Astrocyte (in vitro differentiated cells and primary cell): ENCODE data around the gene PLA2G4F. TPM values are rescaled to one million over a fixed set of nuclear protein-coding genes. Genes with fewer than 3 reads are reported as not detected.

ENCODE experiments used
- DNase-seq: peaks from one replicate; pipeline ENCODE4 v3.0.0-alpha.2; 2010; ENCODE audit warnings: low read depth
- FAIRE-seq: peaks from 2 replicates; lab custom pipeline; 2011; peaks lifted over from hg19 to GRCh38; lab: Jason Lieb, UNC
- H2AFZ ChIP-seq: 2 replicates; pipeline ENCODE4 v1.6.0; 2012; ENCODE audit warnings: low read depth, low read length, inconsistent platforms
- H3K27ac ChIP-seq: 2 replicates; pipeline ENCODE4 v1.5.1; 2011; ENCODE audit warnings: low read depth, low read length, inconsistent platforms
- H3K27me3 ChIP-seq: 2 replicates; pipeline ENCODE4 v1.6.0; 2011; ENCODE audit warnings: low read length, inconsistent platforms; ENCODE audit not compliant: insufficient read depth
- H3K36me3 ChIP-seq: 2 replicates; pipeline ENCODE4 v1.5.1; 2011; ENCODE audit warnings: low read length, inconsistent platforms; ENCODE audit not compliant: insufficient read depth
- H3K4me1 ChIP-seq: 2 replicates; pipeline ENCODE4 v1.5.1; 2011; ENCODE audit warnings: low read length, inconsistent platforms; ENCODE audit not compliant: insufficient read depth
- H3K4me2 ChIP-seq: 2 replicates; pipeline ENCODE4 v1.6.0; 2012; ENCODE audit warnings: low read length, inconsistent platforms
- H3K4me3 ChIP-seq: 2 replicates; pipeline ENCODE4 v1.5.1; 2011; ENCODE audit warnings: low read depth, mild to moderate bottlenecking, low read length, inconsistent platforms; ENCODE audit not compliant: insufficient read depth
- H3K79me2 ChIP-seq: 2 replicates; pipeline ENCODE4 v1.6.0; 2012; ENCODE audit warnings: mild to moderate bottlenecking, low read length, inconsistent platforms; ENCODE audit not compliant: insufficient read depth
- H3K9ac ChIP-seq: 2 replicates; pipeline ENCODE4 v1.6.0; 2012; ENCODE audit warnings: mild to moderate bottlenecking, low read length, inconsistent platforms
- H3K9me3 ChIP-seq: 2 replicates; pipeline ENCODE4 v1.5.1; 2012; ENCODE audit warnings: low read depth, mild to moderate bottlenecking, low read length, inconsistent platforms; ENCODE audit not compliant: insufficient read depth
- H4K20me1 ChIP-seq: 2 replicates; pipeline ENCODE4 v1.6.0; 2012; ENCODE audit warnings: low read length, inconsistent platforms; ENCODE audit not compliant: insufficient read depth
- H3K27ac Mint-ChIP-seq: one replicate; pipeline ENCODE4 v1.8.0; 2021; ENCODE audit warnings: mild to moderate bottlenecking, mixed read lengths; ENCODE audit not compliant: unreplicated experiment
- H3K27me3 Mint-ChIP-seq: one replicate; pipeline ENCODE4 v1.8.0; 2021; ENCODE audit warnings: low read depth, mixed read lengths; ENCODE audit not compliant: unreplicated experiment
- H3K36me3 Mint-ChIP-seq: one replicate; pipeline ENCODE4 v1.8.0; 2021; ENCODE audit warnings: low read depth, mixed read lengths; ENCODE audit not compliant: unreplicated experiment
- H3K4me1 Mint-ChIP-seq: one replicate; pipeline ENCODE4 v1.8.0; 2021; ENCODE audit warnings: low read depth, mixed read lengths; ENCODE audit not compliant: unreplicated experiment
- H3K4me3 Mint-ChIP-seq: one replicate; pipeline ENCODE4 v1.8.0; 2021; ENCODE audit warnings: mild to moderate bottlenecking, moderate library complexity, mixed read lengths; ENCODE audit not compliant: unreplicated experiment
- H3K9me3 Mint-ChIP-seq: one replicate; pipeline ENCODE4 v1.8.0; 2021; ENCODE audit warnings: mild to moderate bottlenecking, mixed read lengths; ENCODE audit not compliant: unreplicated experiment
- EZH2 ChIP-seq: IDR thresholded peaks from 2 replicates; pipeline ENCODE4 v1.6.1; 2012; ENCODE audit warnings: mild to moderate bottlenecking, low read length, inconsistent platforms; ENCODE audit not compliant: insufficient read depth
- total RNA-seq: library from RNA; stranded (reverse); gene quantifications from 2 replicates; pipeline ENCODE4 v1.2.1, GENCODE V29; 2021
- TF ChIP-seq, protein P1 (sequence below): IDR thresholded peaks from 2 replicates; pipeline ENCODE4 v1.5.1; 2011; ENCODE audit warnings: low read depth, mild to moderate bottlenecking, inconsistent platforms, low read length, moderate library complexity; ENCODE audit not compliant: insufficient read depth

Gene PLA2G4F
- total RNA-seq, 1 donor from 2014 or later = 0.30 TPM

DNA sequence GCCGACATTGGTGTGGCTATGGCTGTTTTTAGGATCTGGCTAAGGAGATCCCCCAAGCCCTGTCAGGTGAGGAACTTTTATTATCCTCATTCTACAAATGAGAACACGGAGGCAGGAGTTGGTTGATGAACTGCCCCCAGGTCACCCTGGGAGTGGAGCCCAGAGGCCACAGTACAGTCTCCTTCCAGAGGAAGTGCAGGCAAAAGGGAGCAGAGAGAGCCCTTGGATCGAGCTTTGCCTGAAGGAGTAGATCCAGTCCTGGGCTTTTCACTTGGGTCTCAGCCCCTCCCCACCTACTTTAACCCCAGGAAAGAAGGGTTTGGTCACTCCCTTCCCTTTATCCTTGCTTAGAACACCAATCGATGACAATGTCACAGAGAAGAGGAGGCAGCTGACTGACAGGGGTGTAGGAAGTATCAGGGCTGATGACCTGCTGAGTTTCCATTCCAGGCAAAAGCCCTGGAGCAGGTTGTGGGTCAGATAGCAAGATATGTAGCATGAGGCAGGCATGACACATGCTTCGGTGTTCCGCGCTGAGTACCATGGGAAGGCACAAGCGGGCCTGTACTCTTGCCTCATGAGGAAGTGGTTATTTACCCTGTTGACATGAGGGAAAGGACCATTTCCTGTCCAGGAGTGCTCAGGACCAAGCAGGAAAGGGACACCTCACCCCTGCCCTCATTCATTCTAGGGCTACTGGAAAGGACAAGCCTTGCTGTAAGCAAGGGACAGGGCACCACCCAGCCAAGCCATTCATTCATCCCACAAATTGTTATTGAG is 56.2 kb downstream of the PLA2G4F start:
- Histone ChIP-seq H2AFZ (no peak overlapping the region), H3K27me3 (peaks cover 5% of the 10 kb centered on the region), H3K36me3 (no peaks in the 10 kb centered on the region), H3K4me2 (peak overlapping the region; percentile 1), H3K9ac (no peak overlapping the region), H3K27ac (no peak overlapping the region), H3K9me3 (peaks cover 3% of the 10 kb centered on the region), H3K79me2 (no peaks in the 10 kb centered on the region), H3K4me3 (no peak overlapping the region), H3K4me1 (peaks cover 9% of the 10 kb centered on the region), H4K20me1 (no peaks in the 10 kb centered on the region)
- Mint-ChIP-seq H3K4me1 (peaks cover 7% of the 10 kb centered on the region), H3K27ac (no peak overlapping the region), H3K27me3 (peaks cover 7% of the 10 kb centered on the region), H3K9me3 (no peaks in the 10 kb centered on the region), H3K36me3 (no peaks in the 10 kb centered on the region), H3K4me3 (no peak overlapping the region)
- FAIRE-seq = no peak
- DNase-seq = no peak
- TF ChIP-seq EZH2 = no peak
- TF ChIP-seq, protein P1, sequence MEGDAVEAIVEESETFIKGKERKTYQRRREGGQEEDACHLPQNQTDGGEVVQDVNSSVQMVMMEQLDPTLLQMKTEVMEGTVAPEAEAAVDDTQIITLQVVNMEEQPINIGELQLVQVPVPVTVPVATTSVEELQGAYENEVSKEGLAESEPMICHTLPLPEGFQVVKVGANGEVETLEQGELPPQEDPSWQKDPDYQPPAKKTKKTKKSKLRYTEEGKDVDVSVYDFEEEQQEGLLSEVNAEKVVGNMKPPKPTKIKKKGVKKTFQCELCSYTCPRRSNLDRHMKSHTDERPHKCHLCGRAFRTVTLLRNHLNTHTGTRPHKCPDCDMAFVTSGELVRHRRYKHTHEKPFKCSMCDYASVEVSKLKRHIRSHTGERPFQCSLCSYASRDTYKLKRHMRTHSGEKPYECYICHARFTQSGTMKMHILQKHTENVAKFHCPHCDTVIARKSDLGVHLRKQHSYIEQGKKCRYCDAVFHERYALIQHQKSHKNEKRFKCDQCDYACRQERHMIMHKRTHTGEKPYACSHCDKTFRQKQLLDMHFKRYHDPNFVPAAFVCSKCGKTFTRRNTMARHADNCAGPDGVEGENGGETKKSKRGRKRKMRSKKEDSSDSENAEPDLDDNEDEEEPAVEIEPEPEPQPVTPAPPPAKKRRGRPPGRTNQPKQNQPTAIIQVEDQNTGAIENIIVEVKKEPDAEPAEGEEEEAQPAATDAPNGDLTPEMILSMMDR = no peak

DNA sequence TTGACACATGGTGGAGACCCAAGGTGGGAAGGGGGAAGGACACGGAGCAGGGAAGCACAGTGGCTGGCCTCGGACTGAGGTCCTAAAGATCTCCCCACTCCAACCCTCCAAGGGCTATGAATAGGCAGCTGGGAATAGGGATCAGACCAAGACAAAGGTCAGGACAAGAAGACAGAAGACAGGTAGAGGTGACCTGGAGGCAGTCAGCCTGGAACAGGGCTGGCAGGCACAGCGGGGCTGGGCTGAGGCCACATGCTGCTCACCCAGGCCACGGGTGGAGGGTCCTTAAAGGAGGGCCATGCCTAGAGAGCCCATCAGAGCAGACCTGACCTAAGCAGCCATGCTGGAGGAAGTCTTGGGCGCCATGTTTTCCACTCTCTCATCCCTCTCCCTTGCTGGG is 59.4 kb downstream of the PLA2G4F start:
- Histone ChIP-seq H3K27ac (no peak overlapping the region), H3K4me2 (no peak overlapping the region), H3K4me1 (peaks cover 9% of the 10 kb centered on the region), H3K27me3 (peaks cover 5% of the 10 kb centered on the region), H3K36me3 (no peaks in the 10 kb centered on the region), H3K79me2 (no peaks in the 10 kb centered on the region), H3K9me3 (peaks cover 3% of the 10 kb centered on the region), H2AFZ (no peak overlapping the region), H3K4me3 (no peak overlapping the region), H3K9ac (no peak overlapping the region), H4K20me1 (no peaks in the 10 kb centered on the region)
- Mint-ChIP-seq H3K36me3 (no peaks in the 10 kb centered on the region), H3K27me3 (peaks cover 10% of the 10 kb centered on the region), H3K9me3 (no peaks in the 10 kb centered on the region), H3K4me1 (peaks cover 6% of the 10 kb centered on the region), H3K4me3 (no peak overlapping the region), H3K27ac (no peak overlapping the region)
- DNase-seq (no peak), FAIRE-seq (no peak)
- TF ChIP-seq, protein P1 = no peak
- TF ChIP-seq EZH2 = no peak

DNA sequence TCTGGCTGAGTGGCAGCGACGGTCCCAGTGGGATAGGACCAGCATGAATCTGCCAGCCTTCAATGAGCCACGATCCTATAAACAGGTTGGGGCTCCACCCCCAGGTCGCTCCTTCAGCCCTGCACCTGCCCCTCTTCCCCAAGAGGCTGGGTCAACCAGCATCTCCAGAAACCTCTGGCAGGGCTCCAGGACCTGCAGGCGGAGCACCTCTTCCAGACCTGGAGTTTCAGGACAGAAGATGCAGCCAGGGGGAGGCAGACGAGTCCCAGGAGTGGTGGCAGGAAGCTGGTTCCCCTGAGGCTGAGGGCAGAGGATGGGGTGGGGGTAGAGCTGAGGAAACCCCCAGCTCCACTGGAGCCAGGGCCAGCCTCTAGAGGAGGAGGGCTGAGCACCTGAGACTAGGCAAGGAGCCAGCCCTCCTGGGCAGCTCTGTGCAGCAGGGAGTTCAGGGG is 61.9 kb downstream of the PLA2G4F start, which contains the start of gene PLA2G4D:
Gene PLA2G4D (minus strand): TSS at position 51 of the 452 bp plus-strand sequence. CDS start 103 bp downstream, outside the sequence.
- Mint-ChIP-seq H3K27ac (no peak within 1 kb of the TSS), H3K36me3 (no peaks in the 10 kb centered on the region), H3K4me3 (no peak within 1 kb of the TSS), H3K27me3 (peaks cover 23% of the 10 kb centered on the region), H3K4me1 (peaks cover 7% of the 10 kb centered on the region), H3K9me3 (no peaks in the 10 kb centered on the region)
- no peak within 1 kb of the TSS for H3K9ac ChIP-seq
- H3K27ac ChIP-seq = no peak within 1 kb of the TSS
- FAIRE-seq = no peak
- no peak for TF ChIP-seq EZH2
- TF ChIP-seq, protein P1 = no peak
- no peaks in the 10 kb centered on the region for H3K4me1 ChIP-seq
- no peak within 1 kb of the TSS for H3K4me3 ChIP-seq
- no peak within 1 kb of the TSS for H3K4me2 ChIP-seq
- H3K79me2 ChIP-seq = no peaks in the 10 kb centered on the region
- H3K27me3 ChIP-seq = peaks cover 9% of the 10 kb centered on the region
- no peaks in the 10 kb centered on the region for H4K20me1 ChIP-seq
- H3K9me3 ChIP-seq = peaks cover 3% of the 10 kb centered on the region
- H3K36me3 ChIP-seq = no peaks in the 10 kb centered on the region
- no peak for DNase-seq
- no peak within 1 kb of the TSS for H2AFZ ChIP-seq
